Measurements from ENCODE around the gene RRP1.

The RRP1 gene

DNA sequence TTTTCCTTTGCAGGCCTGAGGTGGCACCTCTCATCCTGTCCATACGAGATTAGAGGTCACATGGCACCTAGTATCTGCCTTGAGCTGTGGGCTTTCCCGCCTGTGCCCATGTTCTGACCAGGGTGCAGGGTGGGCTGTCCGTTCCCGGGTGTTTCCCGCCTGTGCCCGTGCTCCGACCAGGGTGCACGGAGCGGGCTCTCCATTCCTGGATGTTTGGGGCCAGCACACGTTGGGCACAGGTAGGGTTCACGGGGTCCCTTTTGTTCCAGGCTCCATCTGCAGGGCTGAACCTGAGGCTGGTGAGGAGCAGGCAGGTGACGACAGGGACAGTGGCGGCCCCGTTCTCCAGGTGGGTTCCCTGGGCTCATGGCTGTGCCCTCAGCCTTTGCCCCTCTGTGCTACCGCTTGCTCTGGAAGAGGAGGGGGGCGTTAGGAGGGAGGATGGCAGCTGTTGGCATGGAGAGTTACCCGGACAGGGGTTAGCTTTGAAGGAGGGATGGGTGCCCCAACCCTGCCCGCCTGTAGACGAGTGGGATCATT is 10.0 kb downstream of the RRP1 start:
- no peak for DNase-seq (ENCODE audit: insufficient read length, low spot score)
- no peak for FAIRE-seq

DNA sequence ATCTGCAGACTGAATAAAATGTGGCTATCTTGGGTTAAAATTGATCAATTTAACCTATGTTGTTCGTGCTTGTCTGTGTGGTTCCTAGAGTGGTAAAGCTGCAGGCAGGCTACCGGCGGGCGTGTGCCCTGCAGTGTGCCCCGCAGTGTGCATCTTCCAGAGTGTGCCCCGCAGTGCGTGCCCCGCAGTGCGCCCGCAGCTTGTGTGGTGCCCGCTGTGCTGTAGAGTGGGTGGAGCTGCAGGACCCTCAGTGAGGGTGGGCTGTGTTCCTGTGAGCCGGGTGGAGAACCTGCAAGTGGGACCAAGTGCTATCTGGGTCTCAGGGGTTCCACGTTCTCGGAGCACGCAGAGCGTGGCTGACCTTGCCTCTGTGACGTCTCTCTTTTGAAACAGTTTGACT is 10.7 kb downstream of the RRP1 start:
- FAIRE-seq: no peak
- DNase-seq (ENCODE audit: insufficient read length, low spot score): no peak

DNA sequence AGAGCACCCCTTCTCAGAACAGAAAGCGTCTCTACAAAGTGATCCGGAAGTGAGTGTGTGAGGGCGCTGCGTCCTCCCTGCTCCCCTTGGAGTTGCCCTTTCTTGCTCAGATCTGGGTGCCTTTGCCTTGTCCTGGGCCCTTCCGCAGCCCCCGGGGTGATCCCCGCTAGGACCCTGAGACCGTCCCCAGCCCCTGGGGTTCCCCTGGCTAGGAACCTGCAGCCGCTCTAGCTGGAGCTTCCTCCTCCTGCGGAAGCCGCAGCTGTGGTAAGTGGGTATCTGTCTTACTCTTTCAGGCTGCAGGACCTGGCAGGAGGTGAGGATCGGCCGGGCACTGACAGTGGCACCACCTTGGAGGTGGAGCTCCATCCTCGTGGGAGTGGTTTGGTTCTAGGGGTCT is 11.2 kb downstream of the RRP1 start:
- no peak for FAIRE-seq
- DNase-seq (ENCODE audit: insufficient read length, low spot score): no peak

DNA sequence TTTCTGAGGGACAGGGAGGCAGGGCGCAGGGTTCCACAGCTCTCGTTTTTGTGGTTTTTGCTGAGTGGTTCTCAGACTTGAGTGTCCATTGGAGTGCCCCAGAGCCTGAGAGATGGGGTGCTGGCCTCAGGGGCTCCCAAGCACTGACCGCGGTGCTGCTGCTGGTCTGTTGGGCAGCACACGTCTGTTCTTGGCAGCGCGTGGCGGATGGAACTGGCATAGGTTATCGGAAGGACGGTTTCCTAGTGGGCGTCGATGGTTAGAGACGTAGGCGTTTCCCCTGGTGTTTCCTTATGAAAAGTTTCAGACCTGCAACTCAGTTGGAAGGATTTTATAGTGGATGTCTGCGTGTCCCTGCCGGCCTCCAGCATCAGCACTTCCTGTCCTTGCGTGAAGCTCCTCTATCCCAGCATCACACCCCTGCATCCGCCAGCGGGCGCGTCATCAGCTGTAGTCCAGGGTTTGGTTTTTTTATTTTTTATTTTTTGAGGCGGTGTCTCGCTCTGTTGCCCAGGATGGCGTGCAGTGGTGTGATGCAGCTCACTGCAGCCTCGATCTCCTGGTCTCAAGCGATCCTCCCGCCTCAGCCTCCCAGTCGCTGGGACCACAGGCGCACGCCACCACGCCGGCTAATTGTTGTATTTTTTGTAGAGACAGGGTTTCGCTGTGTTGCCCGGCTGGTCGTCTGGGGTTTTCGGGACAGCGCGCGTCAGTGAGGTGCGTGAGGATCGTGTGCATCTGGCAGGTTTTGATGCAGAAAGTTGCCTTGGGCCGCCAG is 11.8 kb downstream of the RRP1 start:
- no peak for FAIRE-seq
- DNase-seq (ENCODE audit: insufficient read length, low spot score): no peak

DNA sequence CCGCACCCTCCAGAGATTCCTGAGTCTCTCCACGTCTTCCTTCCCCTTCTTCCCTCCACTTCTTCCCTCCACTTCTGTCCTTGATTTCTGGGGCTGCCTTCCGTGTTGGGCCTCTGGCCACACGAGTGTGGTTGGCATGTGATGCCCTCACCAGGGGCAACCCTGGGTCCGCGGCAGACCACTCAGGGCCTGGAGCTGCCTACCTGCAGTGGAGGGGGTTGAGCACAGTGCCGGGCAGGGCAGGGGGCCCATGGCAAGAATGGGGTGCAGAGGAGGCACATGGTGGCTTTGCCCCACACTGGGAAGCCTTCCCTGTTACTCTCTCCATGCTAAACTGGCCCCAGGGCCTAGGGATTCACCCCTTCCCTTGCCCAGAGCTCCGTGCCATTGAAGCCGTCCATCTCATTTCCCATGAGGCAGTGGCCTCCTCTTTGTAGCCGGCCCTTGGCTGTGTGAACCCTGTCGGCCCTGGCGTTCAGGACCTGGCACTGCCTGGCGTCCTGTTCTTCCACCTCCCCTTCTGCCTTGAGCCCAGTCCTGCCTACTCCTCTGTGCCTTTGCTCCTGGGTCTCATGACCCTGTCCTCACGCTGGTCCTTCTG is 13.4 kb downstream of the RRP1 start:
- FAIRE-seq (no peak), DNase-seq (ENCODE audit: insufficient read length, low spot score) (no peak)

DNA sequence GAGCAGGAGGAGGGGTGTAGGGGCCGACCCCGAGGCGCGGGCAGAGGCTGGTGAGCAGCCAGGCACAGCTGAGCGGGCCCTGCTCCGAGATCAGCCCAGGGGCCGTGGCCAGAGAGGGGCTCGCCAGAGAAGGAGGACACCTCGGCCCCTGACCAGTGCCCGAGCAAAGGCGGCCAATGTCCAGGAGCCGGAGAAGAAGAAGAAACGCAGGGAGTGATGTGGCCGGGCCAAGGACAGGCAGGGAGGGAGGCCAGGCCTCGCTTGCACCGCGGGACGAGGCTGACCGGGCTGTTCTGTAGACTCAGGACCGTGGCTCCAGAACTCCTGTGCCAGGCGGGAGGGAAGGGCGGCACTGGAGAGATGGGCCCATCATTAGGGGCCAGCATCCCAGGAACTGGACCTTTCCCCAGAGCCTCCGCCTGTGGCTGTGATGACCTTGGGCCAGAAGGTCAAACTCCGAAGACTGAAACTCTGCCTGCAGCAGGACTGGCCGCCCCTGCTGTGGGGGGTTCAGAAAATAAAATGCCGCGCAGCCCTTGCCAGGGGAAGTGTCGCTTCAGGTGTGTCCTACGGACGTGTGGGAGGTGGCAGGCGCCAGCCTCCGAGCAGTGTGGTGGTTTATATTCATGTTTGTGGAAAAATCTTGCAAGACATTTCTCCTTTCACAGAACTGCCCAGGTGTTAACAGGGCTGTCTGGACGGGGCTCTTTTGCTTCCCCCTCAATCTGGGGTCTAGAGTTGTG is 14.4 kb downstream of the RRP1 start:
- no peak for FAIRE-seq

GRCh38 chr21:43805275-43805800 is 16.0 kb downstream of the RRP1 start:
- peak; percentile 97 for FAIRE-seq
- peak; percentile 94 for DNase-seq (ENCODE audit: insufficient read length, low spot score)

More for the DNA sequence above, 14.4 kb downstream of the RRP1 start:
- no peak for DNase-seq (ENCODE audit: insufficient read length, low spot score)

- FAIRE-seq (peak; percentile 84), DNase-seq (ENCODE audit: insufficient read length, low spot score) (no peak)
Observed at GRCh38 chr21:43806017-43806710, 16.8 kb downstream of the RRP1 start.

DNA sequence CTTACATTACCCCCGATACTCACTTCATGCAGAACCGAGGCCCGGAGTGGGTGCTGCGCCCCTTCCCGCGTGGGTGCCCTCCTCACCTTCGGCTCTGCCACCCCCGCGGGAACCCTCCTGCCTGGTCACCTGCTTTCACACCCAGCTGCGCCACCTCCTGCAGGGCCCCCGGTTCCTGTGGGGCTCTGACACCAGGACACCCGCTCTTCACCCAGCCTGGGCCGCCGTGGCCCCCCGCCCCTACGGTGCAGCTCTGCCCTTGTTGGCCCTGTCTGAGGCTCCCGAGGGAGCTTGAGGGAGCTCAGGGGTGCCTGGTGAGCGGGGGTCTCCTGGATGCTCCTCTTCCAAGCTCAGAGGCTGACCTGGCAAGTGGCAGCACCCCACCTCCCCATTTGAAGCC is 19.0 kb downstream of the RRP1 start:
- DNase-seq (ENCODE audit: insufficient read length, low spot score) (no peak), FAIRE-seq (no peak)

DNA sequence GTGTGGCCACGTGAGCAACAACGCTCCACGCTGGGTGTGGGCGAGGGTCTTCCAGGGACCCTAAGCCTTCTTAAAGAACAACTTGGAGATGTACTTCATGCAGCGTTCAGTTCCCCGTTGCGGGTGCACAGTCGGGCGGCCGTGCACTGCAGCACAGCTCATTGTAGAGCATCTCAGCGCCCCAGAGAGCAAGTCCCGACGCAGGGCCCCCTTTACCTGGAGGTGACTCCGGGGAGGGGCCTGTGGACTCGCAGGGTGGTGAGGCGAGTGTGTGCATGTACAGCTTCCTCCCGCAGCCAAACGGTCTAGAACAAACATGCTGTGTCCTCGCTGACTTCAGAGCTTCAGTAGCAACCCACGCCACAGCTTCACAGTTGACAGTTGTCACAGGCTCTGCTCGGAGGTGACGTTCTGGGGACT is 19.5 kb downstream of the RRP1 start:
- DNase-seq (ENCODE audit: insufficient read length, low spot score) (no peak), FAIRE-seq (no peak)

GRCh38 chr21:43809346-43809799 is 20.0 kb downstream of the RRP1 start:
- DNase-seq (ENCODE audit: insufficient read length, low spot score): no peak
- FAIRE-seq: no peak

DNA sequence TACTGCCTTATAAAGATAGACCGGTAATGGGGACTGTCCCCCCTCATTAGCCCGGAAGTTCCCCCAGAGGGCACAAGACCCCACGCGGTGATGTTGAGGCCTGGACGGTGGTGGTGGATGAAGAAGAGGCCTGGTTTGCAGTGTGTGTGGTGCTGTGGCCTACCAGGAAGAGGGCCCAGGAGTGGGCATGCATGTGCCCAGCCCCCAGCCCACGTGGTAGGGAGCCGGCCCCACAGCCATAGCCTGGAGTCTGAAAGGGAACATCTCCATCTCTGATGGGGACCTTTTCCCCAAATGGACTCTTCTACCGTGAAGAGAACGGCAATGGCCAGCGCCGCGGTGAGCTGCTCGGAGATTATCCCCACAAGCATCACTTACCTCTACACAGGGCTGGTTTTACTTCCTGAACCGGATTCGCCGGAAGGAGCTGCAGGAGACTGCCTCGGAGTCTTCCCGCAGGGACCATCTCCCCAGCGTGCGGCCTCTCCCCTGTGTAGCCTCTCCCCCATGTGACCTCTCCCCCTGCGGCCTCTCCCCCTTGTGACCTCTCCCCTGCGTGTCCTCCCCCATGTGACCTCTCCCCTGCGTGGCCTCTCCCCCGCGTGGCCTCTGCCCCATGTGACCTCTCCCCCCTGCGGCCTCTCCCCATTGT is 20.6 kb downstream of the RRP1 start:
- FAIRE-seq (no peak), DNase-seq (ENCODE audit: insufficient read length, low spot score) (no peak)

- DNase-seq (ENCODE audit: insufficient read length, low spot score) (peak; percentile 99), FAIRE-seq (peak; percentile 80)
Observed at GRCh38 chr21:43810505-43811261, 21.3 kb downstream of the RRP1 start.

- FAIRE-seq (no peak), DNase-seq (ENCODE audit: insufficient read length, low spot score) (no peak)
Observed at GRCh38 chr21:43811262-43812105, 22.1 kb downstream of the RRP1 start.

GRCh38 chr21:43812139-43812821 is 22.9 kb downstream of the RRP1 start:
- FAIRE-seq (no peak), DNase-seq (ENCODE audit: insufficient read length, low spot score) (no peak)

- no peak for FAIRE-seq
- DNase-seq (ENCODE audit: insufficient read length, low spot score): no peak
Observed at GRCh38 chr21:43812957-43813655, 23.7 kb downstream of the RRP1 start.

DNA sequence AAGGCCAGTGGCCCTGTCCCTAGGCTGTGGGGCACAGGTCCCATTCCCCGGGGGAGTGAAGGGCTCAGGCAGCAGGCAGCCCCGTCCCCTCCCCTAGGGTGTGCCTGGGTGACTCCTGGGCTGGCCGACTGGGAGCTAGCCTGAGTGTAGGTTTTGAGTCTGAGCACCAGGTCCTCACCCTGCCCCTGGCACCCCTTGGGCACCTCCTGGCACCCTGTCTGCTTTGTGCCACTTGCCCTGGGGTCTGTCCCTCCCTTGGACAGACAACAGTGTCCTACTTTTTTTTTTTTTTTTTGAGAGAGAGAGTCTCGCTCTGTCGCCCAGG is 24.2 kb downstream of the RRP1 start:
- DNase-seq (ENCODE audit: insufficient read length, low spot score) (no peak), FAIRE-seq (no peak)

Measured in GM19239 (cell line).